H9 (cell line): ENCODE measurements around the gene PKD2L1. TPM values are rescaled to one million over a fixed set of nuclear protein-coding genes. Genes with fewer than 3 reads are reported as not detected.

Experiments used
- DNase-seq: peaks from one replicate; pipeline ENCODE4 v3.0.0-alpha.2; 2017
- H2AFZ ChIP-seq: one replicate; pipeline ENCODE4 v1.6.1; 2013; ENCODE audit warnings: mild to moderate bottlenecking, low read length, control low read depth, moderate library complexity
- H2AK5ac ChIP-seq: 2 replicates; pipeline ENCODE4 v1.6.1; 2013; ENCODE audit warnings: low read length, control low read depth, mixed read lengths; ENCODE audit not compliant: insufficient read length
- H2BK120ac ChIP-seq: one replicate; pipeline ENCODE4 v1.6.1; 2013; ENCODE audit warnings: low read depth, mild to moderate bottlenecking, low read length, control low read depth, inconsistent platforms; ENCODE audit not compliant: poor library complexity, severe bottlenecking
- H2BK12ac ChIP-seq: 2 replicates; pipeline ENCODE4 v1.6.1; 2013; ENCODE audit warnings: low read length, control low read depth, mixed read lengths, low read depth; ENCODE audit not compliant: insufficient read length
- H2BK15ac ChIP-seq: 2 replicates; pipeline ENCODE4 v1.6.1; 2013; ENCODE audit warnings: low read depth, low read length, control low read depth
- H2BK20ac ChIP-seq: one replicate; pipeline ENCODE4 v1.6.1; 2013; ENCODE audit warnings: low read depth, mild to moderate bottlenecking, low read length, control low read depth, inconsistent platforms; ENCODE audit not compliant: poor library complexity, severe bottlenecking
- H2BK5ac ChIP-seq: 2 replicates; pipeline ENCODE4 v1.6.1; 2013; ENCODE audit warnings: low read length, control low read depth, mixed read lengths; ENCODE audit not compliant: insufficient read length
- H3K14ac ChIP-seq: 2 replicates; pipeline ENCODE4 v1.6.1; 2013; ENCODE audit warnings: low read length, control low read depth; ENCODE audit not compliant: insufficient read depth
- H3K18ac ChIP-seq: 2 replicates; pipeline ENCODE4 v1.6.1; 2013; ENCODE audit warnings: low read depth, mild to moderate bottlenecking, mixed read lengths, low read length, control low read depth; ENCODE audit not compliant: insufficient read length
- H3K23ac ChIP-seq: 2 replicates; pipeline ENCODE4 v1.6.1; 2013; ENCODE audit warnings: low read length, control low read depth, mixed read lengths, low read depth; ENCODE audit not compliant: insufficient read length
- H3K23me2 ChIP-seq: 2 replicates; pipeline ENCODE4 v1.6.1; 2013; ENCODE audit warnings: low read depth, mild to moderate bottlenecking, mixed read lengths, low read length, control low read depth; ENCODE audit not compliant: insufficient read length, poor library complexity, severe bottlenecking
- H3K27ac ChIP-seq: 2 replicates; pipeline ENCODE4 v1.5.1; 2013; ENCODE audit warnings: low read length, control low read depth, mixed read lengths, low read depth; ENCODE audit not compliant: insufficient read length
- H3K27me3 ChIP-seq: 2 replicates; pipeline ENCODE4 v1.6.1; 2013; ENCODE audit warnings: low read length, control low read depth, inconsistent platforms; ENCODE audit not compliant: insufficient read depth
- H3K4ac ChIP-seq: 2 replicates; pipeline ENCODE4 v1.6.1; 2013; ENCODE audit warnings: low read depth, mild to moderate bottlenecking, control low read depth, inconsistent platforms, low read length, moderate library complexity
- H3K4me1 ChIP-seq: 2 replicates; pipeline ENCODE4 v1.6.1; 2013; ENCODE audit warnings: low read length, control low read depth, inconsistent platforms; ENCODE audit not compliant: insufficient read depth
- H3K4me2 ChIP-seq: 2 replicates; pipeline ENCODE4 v1.6.1; 2013; ENCODE audit warnings: low read length, control low read depth, mixed read lengths; ENCODE audit not compliant: insufficient read length, insufficient read depth
- H3K56ac ChIP-seq: 2 replicates; pipeline ENCODE4 v1.6.1; 2013; ENCODE audit warnings: low read depth, mild to moderate bottlenecking, mixed read lengths, low read length, control low read depth; ENCODE audit not compliant: insufficient read length
- H3K79me1 ChIP-seq: 2 replicates; pipeline ENCODE4 v1.6.1; 2013; ENCODE audit warnings: low read depth, mild to moderate bottlenecking, moderate library complexity, low read length, control low read depth, inconsistent platforms; ENCODE audit not compliant: insufficient read depth, poor library complexity, severe bottlenecking
- H3K79me2 ChIP-seq: 2 replicates; pipeline ENCODE4 v1.6.1; 2013; ENCODE audit warnings: low read length, control low read depth, inconsistent platforms; ENCODE audit not compliant: insufficient read depth
- H3K9ac ChIP-seq: 2 replicates; pipeline ENCODE4 v1.6.1; 2013; ENCODE audit warnings: low read length, control low read depth, mixed read lengths; ENCODE audit not compliant: insufficient read length; ENCODE audit errors: extremely low read depth
- H3K9me3 ChIP-seq: one replicate; pipeline ENCODE4 v1.6.1; 2013; ENCODE audit warnings: low read depth, low read length, inconsistent platforms; ENCODE audit not compliant: control insufficient read depth
- H3T11ph ChIP-seq: one replicate; pipeline ENCODE4 v1.6.1; 2013; ENCODE audit warnings: mild to moderate bottlenecking, low read length, control low read depth, inconsistent platforms
- H4K20me1 ChIP-seq: one replicate; pipeline ENCODE4 v1.6.1; 2013; ENCODE audit not compliant: control insufficient read depth, insufficient read length, insufficient read depth
- H4K5ac ChIP-seq: 2 replicates; pipeline ENCODE4 v1.6.1; 2013; ENCODE audit warnings: low read depth, mild to moderate bottlenecking, mixed read lengths, low read length, control low read depth; ENCODE audit not compliant: insufficient read length
- H4K8ac ChIP-seq: replicated peaks from 2 replicates; pipeline ENCODE4 v1.6.1; 2013; ENCODE audit warnings: low read length, control low read depth, mixed read lengths, low read depth; ENCODE audit not compliant: insufficient read length
- H4K91ac ChIP-seq: 2 replicates; pipeline ENCODE4 v1.6.1; 2013; ENCODE audit warnings: low read depth, mild to moderate bottlenecking, moderate library complexity, mixed read lengths, low read length, control low read depth; ENCODE audit not compliant: insufficient read length
- H3K27ac Mint-ChIP-seq, 3 experiments: 2 replicates in 2 of 3; 3 replicates in 1 of 3; pipeline ENCODE4 v1.8.0; 2020 to 2021; ENCODE audit warnings: mixed read lengths in 3 of 3, mild to moderate bottlenecking in 1 of 3, moderate library complexity in 1 of 3
- H3K27me3 Mint-ChIP-seq: 2 replicates; pipeline ENCODE4 v1.8.0; 2021; ENCODE audit warnings: low read depth, mild to moderate bottlenecking, moderate library complexity, mixed read lengths
- H3K36me3 Mint-ChIP-seq, 3 experiments: 2 replicates in 2 of 3; 3 replicates in 1 of 3; pipeline ENCODE4 v1.8.0; 2020 to 2021; ENCODE audit warnings: low read depth in 3 of 3, mixed read lengths in 3 of 3; ENCODE audit not compliant: insufficient read depth in 1 of 3
- H3K4me1 Mint-ChIP-seq, 2 experiments: 2 replicates each; pipeline ENCODE4 v1.8.0; 2020; ENCODE audit warnings: mixed read lengths in 2 of 2
- H3K4me3 Mint-ChIP-seq, 2 experiments: 2 replicates in 1 of 2; 3 replicates in 1 of 2; pipeline ENCODE4 v1.8.0; 2020 to 2021; ENCODE audit warnings: mild to moderate bottlenecking in 2 of 2, mixed read lengths in 2 of 2, moderate library complexity in 1 of 2
- H3K9me3 Mint-ChIP-seq, 2 experiments: 2 replicates in 1 of 2; 3 replicates in 1 of 2; pipeline ENCODE4 v1.8.0; 2020; ENCODE audit warnings: mild to moderate bottlenecking in 2 of 2, mixed read lengths in 2 of 2, moderate library complexity in 1 of 2
- WGBS: extraction: QIAGEN DNeasy Blood & Tissue Kit; methylation state at CpG from one replicate; pipeline ENCODE4 v1.1.7; 2013; ENCODE audit warnings: missing lambda C conversion rate, low lambda C conversion rate, mixed read lengths; ENCODE audit not compliant: insufficient read length; ENCODE audit errors: extremely low coverage; 5-methylcytosine and 5-hydroxymethylcytosine counted together
- total RNA-seq: library from RNA; stranded (reverse); gene quantifications from 2 replicates; pipeline ENCODE4 v1.2.1, GENCODE V29; 2021
- TF ChIP-seq, protein P1 (sequence below): fragments of 200-600 bp; sonication (generic); conservative IDR thresholded peaks from 3 replicates; pipeline ENCODE4 v1.8.0; 2021; ENCODE audit warnings: antibody characterized with exemption, mild to moderate bottlenecking

PKD2L1 gene
- total RNA-seq, 1 experiment from 2014 or later: 0.20 TPM

DNA sequence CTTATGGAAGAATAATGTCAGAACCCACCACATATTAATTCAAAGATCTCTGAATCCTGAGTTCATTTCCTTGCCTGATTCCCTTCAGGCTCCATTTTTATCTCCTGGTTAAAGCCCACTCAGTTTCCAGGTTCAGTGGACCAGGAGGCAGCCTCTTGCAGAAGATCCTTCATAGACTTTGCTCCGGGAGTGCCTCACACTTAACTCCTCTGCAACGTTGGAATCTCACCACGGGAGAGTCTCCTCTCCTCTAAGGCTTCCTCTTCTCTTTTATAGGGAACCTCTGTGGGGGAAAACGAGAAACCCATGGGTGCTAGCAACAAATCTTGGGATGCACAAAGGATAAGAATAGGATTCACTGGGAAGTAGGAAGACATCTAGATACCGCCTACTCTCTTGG lies 41.8 kb downstream of the PKD2L1 start:
- H2AFZ ChIP-seq: no peak overlapping the region
- no peak overlapping the region for H3K9ac ChIP-seq
- Mint-ChIP-seq H3K36me3 (peaks cover 0 to 10% (median 10%) of the 10 kb centered on the region in 3 experiments; a peak in 5 of 7 replicates), H3K27me3 (peaks cover 15% of the 10 kb centered on the region), H3K4me3 (no peak overlapping the region; a peak in 1 of 5 replicates), H3K27ac (no peak overlapping the region), H3K4me1 (peaks cover 14 to 25% of the 10 kb centered on the region in 2 experiments), H3K9me3 (no peaks in the 10 kb centered on the region)
- no peak overlapping the region for H3K14ac ChIP-seq
- no peak overlapping the region for H2BK20ac ChIP-seq
- TF ChIP-seq, protein P1, sequence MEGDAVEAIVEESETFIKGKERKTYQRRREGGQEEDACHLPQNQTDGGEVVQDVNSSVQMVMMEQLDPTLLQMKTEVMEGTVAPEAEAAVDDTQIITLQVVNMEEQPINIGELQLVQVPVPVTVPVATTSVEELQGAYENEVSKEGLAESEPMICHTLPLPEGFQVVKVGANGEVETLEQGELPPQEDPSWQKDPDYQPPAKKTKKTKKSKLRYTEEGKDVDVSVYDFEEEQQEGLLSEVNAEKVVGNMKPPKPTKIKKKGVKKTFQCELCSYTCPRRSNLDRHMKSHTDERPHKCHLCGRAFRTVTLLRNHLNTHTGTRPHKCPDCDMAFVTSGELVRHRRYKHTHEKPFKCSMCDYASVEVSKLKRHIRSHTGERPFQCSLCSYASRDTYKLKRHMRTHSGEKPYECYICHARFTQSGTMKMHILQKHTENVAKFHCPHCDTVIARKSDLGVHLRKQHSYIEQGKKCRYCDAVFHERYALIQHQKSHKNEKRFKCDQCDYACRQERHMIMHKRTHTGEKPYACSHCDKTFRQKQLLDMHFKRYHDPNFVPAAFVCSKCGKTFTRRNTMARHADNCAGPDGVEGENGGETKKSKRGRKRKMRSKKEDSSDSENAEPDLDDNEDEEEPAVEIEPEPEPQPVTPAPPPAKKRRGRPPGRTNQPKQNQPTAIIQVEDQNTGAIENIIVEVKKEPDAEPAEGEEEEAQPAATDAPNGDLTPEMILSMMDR: no peak
- H3K79me2 ChIP-seq: peaks cover 6% of the 10 kb centered on the region; the same call in 1 of the 2 replicates
- H3K56ac ChIP-seq: no peak overlapping the region
- no peak overlapping the region for H4K91ac ChIP-seq
- no peaks in the 10 kb centered on the region; the same call in 1 of the 2 replicates for H3K4me1 ChIP-seq
- WGBS: no CpG with 5 or more reads among the region's 5 CpGs
- H3K23me2 ChIP-seq: peaks cover 13% of the 10 kb centered on the region
- H3K4ac ChIP-seq: no peak overlapping the region
- H2BK12ac ChIP-seq: no peak overlapping the region
- H3T11ph ChIP-seq: no peak overlapping the region
- H4K20me1 ChIP-seq: no peaks in the 10 kb centered on the region
- no peak overlapping the region for H2BK120ac ChIP-seq
- no peak overlapping the region for H4K5ac ChIP-seq
- no peak overlapping the region for H2AK5ac ChIP-seq
- no peaks in the 10 kb centered on the region for H3K79me1 ChIP-seq
- no peak overlapping the region for H3K4me2 ChIP-seq
- H3K18ac ChIP-seq: no peak overlapping the region
- no peak overlapping the region for H4K8ac ChIP-seq
- DNase-seq: no peak
- no peaks in the 10 kb centered on the region for H3K9me3 ChIP-seq
- H3K27ac ChIP-seq: no peak overlapping the region
- no peak overlapping the region for H2BK15ac ChIP-seq
- no peaks in the 10 kb centered on the region for H3K27me3 ChIP-seq
- H2BK5ac ChIP-seq: no peak overlapping the region
- no peak overlapping the region for H3K23ac ChIP-seq
